ENCODE data around the gene CYTH4. TPM values are rescaled to one million over a fixed set of nuclear protein-coding genes. Genes with fewer than 3 reads are reported as not detected.

The CYTH4 gene
- polyA plus RNA-seq, 1 experiment: 0.33 TPM

DNA sequence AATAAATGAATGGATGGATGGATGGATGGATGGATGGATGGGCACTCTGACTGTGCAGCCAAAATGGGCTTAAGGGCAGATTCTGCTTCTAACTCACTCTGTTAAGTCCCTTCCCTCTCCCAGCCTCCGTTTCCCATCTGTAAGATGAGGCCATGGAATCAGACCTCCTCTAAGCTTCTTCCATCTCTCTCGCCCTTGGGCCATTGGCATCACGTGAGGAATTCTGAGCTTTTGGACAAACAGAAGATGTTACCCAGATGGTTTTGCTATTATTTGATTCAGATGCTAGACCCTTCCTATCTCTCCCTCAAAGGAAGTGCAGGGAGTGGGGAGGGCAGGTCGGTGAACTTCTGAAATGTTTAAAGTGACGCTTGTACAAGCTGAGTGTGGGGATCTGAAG, 4.0 kb upstream of the CYTH4 start:
- ChIA-PET POLR2A (no interaction called here), CTCF (interaction anchor here (1.0 to 1.3 kb wide), 2 partner anchors 18 to 19 kb away, joined by 3 to 4 read pairs; no protein-coding TSS in a partner anchor)
- no peak overlapping the region for H3K27ac ChIP-seq (ENCODE audit: low read depth, low read length)
- H3K4me3 ChIP-seq (ENCODE audit: low read depth, low read length): no peak overlapping the region
- H3K9me3 ChIP-seq (ENCODE audit: control insufficient read depth, insufficient read depth, low read length): peaks cover 4% of the 10 kb centered on the region
- TF ChIP-seq, protein P1, sequence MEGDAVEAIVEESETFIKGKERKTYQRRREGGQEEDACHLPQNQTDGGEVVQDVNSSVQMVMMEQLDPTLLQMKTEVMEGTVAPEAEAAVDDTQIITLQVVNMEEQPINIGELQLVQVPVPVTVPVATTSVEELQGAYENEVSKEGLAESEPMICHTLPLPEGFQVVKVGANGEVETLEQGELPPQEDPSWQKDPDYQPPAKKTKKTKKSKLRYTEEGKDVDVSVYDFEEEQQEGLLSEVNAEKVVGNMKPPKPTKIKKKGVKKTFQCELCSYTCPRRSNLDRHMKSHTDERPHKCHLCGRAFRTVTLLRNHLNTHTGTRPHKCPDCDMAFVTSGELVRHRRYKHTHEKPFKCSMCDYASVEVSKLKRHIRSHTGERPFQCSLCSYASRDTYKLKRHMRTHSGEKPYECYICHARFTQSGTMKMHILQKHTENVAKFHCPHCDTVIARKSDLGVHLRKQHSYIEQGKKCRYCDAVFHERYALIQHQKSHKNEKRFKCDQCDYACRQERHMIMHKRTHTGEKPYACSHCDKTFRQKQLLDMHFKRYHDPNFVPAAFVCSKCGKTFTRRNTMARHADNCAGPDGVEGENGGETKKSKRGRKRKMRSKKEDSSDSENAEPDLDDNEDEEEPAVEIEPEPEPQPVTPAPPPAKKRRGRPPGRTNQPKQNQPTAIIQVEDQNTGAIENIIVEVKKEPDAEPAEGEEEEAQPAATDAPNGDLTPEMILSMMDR (IDR thresholded peaks at IDR 0.05; ENCODE audit: low read depth, low read length): no peak
- peaks cover 2% of the 10 kb centered on the region for H3K27me3 ChIP-seq (ENCODE audit: control insufficient read depth, insufficient read depth, low read length)
- DNase-seq (ENCODE audit: low read depth, low spot score): no peak

DNA sequence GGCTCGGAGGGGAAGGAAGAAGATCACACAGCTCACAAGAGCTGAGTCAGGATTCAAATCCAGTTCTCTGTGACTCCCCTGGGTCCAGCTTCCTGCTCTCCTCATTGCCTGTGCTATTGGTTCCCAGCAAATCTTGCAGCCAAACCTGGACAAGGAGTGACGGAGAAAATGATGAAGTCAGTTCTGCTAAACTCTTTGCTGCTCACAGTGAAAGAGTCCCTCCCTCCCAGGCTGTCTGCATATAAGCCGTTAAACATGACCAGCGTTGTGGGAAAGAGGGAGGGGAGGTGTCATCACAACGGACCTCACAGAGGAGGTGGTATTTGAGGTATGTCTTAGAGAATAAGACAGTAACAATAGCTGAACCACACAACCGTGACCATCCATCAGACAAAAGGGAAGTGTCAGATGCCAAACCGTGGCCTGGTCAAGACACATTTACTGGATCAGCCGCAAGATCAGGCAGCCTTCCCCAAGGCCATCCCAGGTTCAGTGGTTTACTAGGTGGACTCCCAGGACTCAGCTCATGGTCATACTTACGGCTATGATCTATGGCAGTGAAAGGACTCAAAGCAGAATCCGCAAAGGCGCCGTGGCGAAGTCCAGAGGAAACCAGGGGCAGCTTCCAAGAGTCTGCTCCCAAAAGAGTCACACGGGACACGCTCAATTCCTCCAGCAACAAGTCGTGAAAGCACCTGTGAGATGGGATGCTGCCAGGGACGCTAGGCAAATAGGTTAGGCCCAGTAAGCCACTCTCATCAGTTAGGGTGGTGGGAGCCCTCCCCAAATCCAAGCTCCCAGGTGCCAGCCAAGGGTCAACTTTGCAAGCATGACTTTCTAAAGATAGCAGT, 2.8 kb upstream of the CYTH4 start:
- TF ChIP-seq, protein P1 (IDR thresholded peaks at IDR 0.05; ENCODE audit: low read depth, low read length): no peak
- ChIA-PET CTCF (interaction anchor here (1.3 kb wide), 1 partner anchor 20 kb away, joined by 3 read pairs; no protein-coding TSS in a partner anchor), POLR2A (no interaction called here)
- no peak overlapping the region for H3K27ac ChIP-seq (ENCODE audit: low read depth, low read length)
- peaks cover 4% of the 10 kb centered on the region for H3K9me3 ChIP-seq (ENCODE audit: control insufficient read depth, insufficient read depth, low read length)
- DNase-seq (ENCODE audit: low read depth, low spot score): no peak
- H3K4me3 ChIP-seq (ENCODE audit: low read depth, low read length): no peak overlapping the region
- peaks cover 2% of the 10 kb centered on the region for H3K27me3 ChIP-seq (ENCODE audit: control insufficient read depth, insufficient read depth, low read length)

DNA sequence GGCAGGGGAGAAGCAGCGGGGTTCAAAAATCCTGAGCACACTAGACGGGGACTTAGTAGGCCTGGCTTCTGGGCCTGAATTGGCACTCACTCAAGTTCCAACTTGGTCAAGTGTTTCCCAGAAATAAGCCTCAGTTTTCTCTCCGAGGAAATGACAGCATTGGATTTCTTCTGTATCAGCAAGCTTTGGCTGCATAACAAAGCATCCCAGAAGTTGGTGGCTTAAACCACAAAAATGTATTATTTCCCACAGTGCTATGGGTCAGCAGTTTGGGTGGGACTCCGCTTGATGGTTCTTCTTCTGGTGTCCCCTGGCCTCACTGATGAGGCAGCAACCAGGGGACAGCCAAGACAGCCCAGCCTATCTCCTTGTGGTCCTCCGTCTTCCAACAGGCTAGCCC, 1.6 kb upstream of the CYTH4 start:
- Histone ChIP-seq H3K9me3 (ENCODE audit: control insufficient read depth, insufficient read depth, low read length) (peaks cover 4% of the 10 kb centered on the region), H3K4me3 (ENCODE audit: low read depth, low read length) (no peak overlapping the region), H3K27ac (ENCODE audit: low read depth, low read length) (no peak overlapping the region), H3K27me3 (ENCODE audit: control insufficient read depth, insufficient read depth, low read length) (peaks cover 2% of the 10 kb centered on the region)
- DNase-seq (ENCODE audit: low read depth, low spot score): no peak
- ChIA-PET CTCF (interaction anchor here (1.0 kb wide), 1 partner anchor 11 kb away, joined by 3 read pairs; no protein-coding TSS in a partner anchor), POLR2A (no interaction called here)
- TF ChIP-seq, protein P1 (IDR thresholded peaks at IDR 0.05; ENCODE audit: low read depth, low read length): no peak

DNA sequence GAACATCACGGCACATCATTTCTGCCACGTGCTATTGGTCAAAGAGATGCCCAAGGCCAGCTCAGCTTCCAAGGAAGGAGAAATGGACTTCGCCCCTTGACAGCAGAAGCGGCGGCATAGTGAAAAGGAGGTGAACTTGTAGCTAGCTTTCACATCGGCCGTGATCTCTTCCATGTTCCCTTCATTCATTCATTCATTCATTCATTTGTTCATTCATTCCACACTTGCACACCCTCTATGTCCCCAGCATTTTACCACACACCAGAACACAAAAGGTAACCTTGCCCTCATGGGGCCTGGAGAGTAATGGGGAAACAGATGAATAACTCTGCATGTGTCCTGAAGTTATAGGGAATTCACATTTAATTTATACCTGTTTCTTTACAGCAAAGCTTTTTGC, 1.1 kb upstream of the CYTH4 start:
- TF ChIP-seq, protein P1 (IDR thresholded peaks at IDR 0.05; ENCODE audit: low read depth, low read length): no peak
- Histone ChIP-seq H3K27me3 (ENCODE audit: control insufficient read depth, insufficient read depth, low read length) (peaks cover 2% of the 10 kb centered on the region), H3K27ac (ENCODE audit: low read depth, low read length) (no peak overlapping the region), H3K4me3 (ENCODE audit: low read depth, low read length) (no peak overlapping the region), H3K9me3 (ENCODE audit: control insufficient read depth, insufficient read depth, low read length) (peaks cover 4% of the 10 kb centered on the region)
- DNase-seq (ENCODE audit: low read depth, low spot score): no peak
- POLR2A ChIA-PET: no interaction called here
- CTCF ChIA-PET: interaction anchor here (0.7 to 1.0 kb wide), 2 partner anchors 12 to 21 kb away, joined by 3 to 4 read pairs; no protein-coding TSS in a partner anchor

Measured in AG04450 (cell line).